GM21515 (cell line): ENCODE data around the gene UGT1A7.

Experiments
- ATAC-seq: cut with Tn5 transposase; IDR thresholded peaks from one replicate; pipeline ENCODE4 v1.9.1; 2021; ENCODE audit not compliant: unreplicated experiment

UGT1A7 gene

DNA sequence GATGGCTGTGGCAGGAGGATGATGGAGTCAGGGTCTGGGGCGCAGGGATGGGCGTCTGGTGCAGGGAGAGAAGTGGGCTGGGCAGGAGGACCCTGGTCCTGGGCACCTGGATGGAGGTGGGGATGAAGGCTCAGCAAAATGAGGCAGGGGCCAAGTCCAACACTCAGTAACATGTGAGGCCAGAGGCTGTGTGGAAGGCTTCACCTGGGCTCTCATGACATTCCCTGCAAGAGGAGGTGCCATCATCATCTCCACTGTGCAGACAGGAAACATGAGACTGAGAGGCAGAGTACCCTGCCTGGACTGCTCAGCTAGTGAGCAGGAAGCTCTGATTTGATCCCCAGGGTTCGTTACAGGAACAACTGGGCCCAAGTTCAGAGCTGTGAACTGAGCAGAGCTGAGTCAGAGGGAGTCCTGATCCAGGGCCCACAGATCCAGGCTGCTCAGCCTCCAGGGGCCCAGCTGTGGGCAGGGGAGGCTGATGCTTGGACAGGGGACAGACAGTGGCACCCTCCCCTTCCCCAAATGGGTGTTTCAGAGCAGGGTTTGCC lies 135.7 kb downstream of the UGT1A7 start:
- no peak for ATAC-seq

DNA sequence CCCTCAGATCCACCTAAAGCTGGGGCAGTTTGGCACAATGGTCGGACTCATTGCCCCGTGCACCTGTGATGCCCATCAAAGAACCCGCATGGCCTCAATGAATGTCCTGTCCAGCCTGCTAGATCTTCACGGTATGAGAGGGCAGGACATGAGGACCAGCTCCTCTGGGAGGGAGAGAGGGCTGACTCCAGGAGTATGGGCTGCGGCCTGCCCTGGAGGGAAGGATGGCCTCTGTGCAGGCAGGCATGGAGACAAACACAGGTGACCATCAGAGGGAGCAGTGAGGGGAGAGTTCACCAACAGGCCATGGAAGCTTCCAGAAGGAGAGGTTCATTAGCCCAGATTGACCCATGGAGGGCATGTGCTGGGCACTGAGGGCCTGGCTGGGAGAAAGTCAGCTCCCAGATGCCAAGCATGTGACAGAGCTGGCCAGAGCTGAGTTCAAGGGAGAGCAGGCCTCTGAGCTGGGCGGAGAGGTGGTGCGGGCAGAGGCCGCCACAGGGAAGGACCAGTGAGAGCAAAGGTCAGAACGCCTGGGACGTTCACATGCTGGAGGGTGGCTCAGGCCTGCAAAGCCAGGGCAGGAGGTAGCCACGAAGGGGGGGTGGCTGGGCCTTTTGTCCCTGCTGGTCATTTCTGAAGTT lies 136.4 kb downstream of the UGT1A7 start:
- ATAC-seq: no peak

DNA sequence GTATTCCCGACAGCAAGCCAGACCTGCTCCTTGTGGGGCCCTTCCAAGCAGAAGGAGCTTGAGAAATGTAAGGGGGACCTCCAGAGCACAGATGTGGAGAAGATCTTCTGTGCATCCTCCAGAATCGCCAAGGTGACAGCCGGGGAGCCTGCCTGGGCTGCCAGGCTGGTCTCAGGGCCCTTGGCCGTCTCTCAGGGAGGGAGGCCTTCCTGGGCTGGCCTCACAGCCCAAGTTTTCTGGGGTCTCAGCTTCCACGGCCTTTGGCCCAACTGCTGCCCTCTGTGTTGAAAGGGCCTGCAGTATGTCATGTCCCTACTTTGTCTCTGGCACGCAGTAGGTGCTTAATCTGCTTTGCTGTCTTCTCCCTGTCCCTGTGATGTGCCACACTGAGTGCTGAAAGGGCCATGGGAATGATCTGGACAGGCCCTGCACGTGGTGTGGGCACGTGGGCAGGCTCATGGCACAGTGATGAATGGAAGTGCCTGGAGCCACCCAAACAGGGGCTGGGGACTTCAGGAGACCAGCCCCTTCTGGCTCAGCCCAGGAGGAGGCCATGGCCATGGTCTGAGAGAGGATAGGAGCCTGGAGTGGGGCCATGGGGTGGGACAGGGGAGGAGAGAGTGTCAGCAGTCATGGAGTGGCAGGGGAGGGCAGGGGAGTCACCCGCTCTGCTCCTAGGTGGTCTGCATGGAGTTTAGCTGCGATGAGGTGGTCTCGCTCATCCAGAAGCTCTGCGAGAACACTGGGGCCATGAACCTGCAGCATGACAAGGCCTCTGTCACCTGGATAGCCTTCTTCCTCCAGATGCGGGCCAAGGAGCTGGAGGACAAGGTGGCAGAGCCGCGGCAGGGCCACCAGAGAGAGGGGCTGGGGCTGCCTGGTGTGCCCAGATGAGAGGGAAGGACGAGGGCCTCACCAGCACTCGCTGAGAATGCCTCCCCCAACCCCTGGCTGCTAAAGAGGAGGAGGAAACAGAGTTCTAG lies 137.2 kb downstream of the UGT1A7 start:
- no peak for ATAC-seq

DNA sequence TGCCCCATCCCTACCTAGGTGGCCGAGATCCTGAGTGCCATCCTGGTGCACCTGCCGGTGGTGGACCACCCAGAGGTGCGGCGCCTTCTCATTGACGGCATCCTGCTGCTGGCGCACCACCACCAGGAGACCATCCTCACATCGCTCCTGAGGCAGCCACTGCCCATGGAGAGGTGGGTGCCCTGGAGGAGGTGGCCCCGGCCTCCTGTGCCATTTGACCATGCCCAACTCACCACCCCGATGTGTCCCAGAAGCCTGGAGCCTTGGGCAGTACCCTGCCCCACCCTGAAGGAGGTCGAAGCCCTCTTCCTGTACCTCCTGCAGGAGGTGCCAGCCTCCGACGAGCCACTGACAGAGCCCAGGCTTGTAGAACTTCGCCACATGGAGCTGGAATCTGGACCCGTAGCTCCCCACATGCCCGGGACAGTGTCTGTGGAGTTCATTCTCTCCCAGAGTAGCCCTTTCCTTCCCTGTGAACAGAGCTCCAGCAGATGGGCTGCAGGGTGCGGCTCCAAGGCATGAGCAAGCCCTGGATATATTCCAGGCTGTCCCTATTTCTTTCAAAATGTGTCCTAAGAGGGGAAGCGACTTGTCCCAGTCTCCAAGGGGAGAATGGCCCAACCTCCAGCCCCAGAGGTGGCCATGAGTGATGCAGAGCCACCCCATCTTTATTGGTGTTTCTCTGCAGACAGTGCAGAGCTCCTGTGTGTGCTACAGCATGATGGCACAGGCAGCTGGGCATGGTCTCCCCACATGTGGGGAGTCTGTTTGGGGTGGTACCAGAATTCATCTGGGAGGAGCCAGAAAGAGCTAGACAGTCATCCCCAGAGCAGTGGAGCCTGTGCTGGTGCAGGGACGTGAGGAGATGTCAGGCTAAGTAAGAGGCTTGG lies 138.4 kb downstream of the UGT1A7 start:
- no peak for ATAC-seq

DNA sequence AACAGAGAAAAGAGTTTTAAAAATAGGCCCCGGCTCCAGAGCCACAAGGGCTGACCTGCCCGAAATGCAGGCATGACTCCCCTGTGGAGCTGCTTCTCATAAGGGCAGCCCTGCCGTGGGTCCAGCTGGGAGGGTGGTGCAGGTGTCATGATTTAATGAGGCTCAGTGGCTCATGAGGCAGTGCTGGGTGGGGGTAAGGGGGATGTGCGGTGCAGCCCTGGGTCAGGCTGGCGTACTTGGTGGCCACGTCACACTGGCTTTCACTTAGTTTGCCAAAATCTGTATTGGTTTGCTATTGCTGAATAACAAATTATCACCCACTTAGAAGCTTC lies 139.0 kb downstream of the UGT1A7 start:
- no peak for ATAC-seq

DNA sequence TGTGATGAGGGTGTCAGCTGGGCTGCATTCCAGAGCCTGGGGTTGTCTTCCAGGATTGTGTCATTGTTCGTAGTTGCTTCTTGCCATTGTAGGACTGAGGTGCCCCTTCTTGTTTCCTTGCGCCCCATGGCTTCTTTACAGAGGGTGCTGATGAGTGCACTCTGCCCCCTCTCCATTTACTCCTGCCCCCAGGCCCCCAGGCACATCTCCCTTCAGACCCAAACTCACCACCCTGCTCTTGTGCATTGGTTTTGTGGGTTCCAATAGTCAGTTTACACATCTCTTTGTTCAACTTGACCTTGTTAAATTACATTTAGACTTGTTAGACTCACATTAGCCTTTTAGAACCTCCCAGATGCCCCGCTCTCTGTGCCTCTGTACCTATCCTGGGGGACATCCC lies 139.5 kb downstream of the UGT1A7 start:
- no peak for ATAC-seq

DNA sequence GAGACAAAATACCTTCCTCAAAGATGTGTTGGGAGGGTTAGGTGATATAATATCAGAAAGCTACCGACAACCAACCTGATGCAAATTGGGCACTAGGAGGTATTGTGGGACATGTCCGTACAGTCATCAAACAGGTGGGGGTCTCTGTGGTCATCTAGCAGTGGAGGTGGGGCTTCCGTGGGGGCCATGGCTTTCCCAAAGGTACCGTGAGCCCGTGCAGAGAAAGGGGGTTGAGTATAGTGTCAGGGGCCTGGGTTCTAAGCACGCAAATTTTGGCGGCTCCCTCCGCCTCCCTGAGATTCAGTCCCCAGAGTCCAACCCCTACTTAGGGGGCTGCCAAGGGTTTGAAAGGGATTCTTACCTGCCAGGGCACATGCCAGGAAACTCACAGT lies 140.0 kb downstream of the UGT1A7 start:
- ATAC-seq: no peak

DNA sequence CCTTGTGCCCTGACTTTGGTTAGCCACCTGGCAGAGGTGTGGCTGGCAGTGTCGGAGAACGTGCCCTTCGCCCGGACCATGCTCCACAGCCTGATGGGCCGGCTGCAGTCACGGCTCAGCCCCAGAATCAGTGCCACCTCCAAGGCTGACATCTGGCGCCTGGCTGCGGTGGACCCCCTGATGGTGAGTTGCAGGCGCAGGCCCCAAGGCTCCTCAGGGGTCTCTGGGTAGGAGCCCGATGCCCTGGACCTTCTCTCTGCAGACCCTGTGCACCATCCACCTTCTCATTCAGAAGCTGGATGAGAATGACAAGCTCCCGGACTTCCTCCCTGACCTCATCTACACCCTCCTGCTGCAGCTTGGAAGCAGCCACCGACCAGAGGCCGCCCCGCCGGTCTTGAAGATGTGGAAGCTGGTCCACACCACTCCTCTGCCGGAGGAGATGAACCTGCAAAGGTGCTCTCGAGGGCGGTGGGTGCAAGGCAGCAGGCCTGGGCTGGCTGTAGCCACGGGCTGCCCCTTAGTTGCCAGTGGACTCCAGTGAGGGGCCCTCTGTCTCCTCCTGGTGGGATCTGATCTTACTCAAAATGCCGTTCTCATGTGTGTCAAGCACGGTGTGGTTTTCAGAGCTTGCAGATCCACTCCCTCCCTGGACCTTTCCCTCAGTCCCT lies 140.5 kb downstream of the UGT1A7 start:
- no peak for ATAC-seq
